Neural cell (in vitro differentiated cells): Measurements from ENCODE around the gene MRPS15. TPM values are rescaled to one million over a fixed set of nuclear protein-coding genes. Genes with fewer than 3 reads are reported as not detected.

ENCODE experiments used
- H2AFZ ChIP-seq: fragments of 200-600, 300-800 bp; sonication (generic), shearing (Covaris generic); 2 replicates; pipeline ENCODE4 v1.6.0; 2014; ENCODE audit warnings: low read depth, mild to moderate bottlenecking, antibody characterized with exemption, low read length, moderate library complexity
- H3F3A ChIP-seq: fragments of 200-600 bp; shearing (Covaris generic); 2 replicates; pipeline ENCODE4 v1.6.1; 2016; ENCODE audit warnings: mild to moderate bottlenecking, moderate library complexity, mixed read lengths, antibody characterized with exemption, low read length; ENCODE audit not compliant: insufficient read depth, poor library complexity, severe bottlenecking
- H3K27ac ChIP-seq: fragments of 200-600, 300-800 bp; sonication (generic), shearing (Covaris generic); 2 replicates; pipeline ENCODE4 v1.5.1; 2014; ENCODE audit warnings: mild to moderate bottlenecking, low read length, moderate library complexity
- H3K27me3 ChIP-seq: fragments of 300-800, 200-600 bp; sonication (generic), shearing (Covaris generic); 2 replicates; pipeline ENCODE4 v1.6.0; 2014; ENCODE audit warnings: mild to moderate bottlenecking, low read depth, low read length, moderate library complexity; ENCODE audit not compliant: insufficient read depth
- H3K36me3 ChIP-seq: fragments of 300-800, 200-600 bp; sonication (generic), shearing (Covaris generic); 2 replicates; pipeline ENCODE4 v1.5.1; 2014; ENCODE audit warnings: mild to moderate bottlenecking, antibody characterized with exemption, low read length, moderate library complexity; ENCODE audit not compliant: insufficient read depth
- H3K4me2 ChIP-seq: fragments of 300-800, 200-600 bp; sonication (generic), shearing (Covaris generic); 2 replicates; pipeline ENCODE4 v1.6.0; 2014; ENCODE audit warnings: mild to moderate bottlenecking, low read length
- H3K4me3 ChIP-seq: fragments of 300-800, 200-600 bp; sonication (generic), shearing (Covaris generic); 2 replicates; pipeline ENCODE4 v1.5.1; 2014; ENCODE audit warnings: mild to moderate bottlenecking, low read length, moderate library complexity
- H3K79me2 ChIP-seq: fragments of 200-600 bp; shearing (Covaris generic); replicated peaks from 2 replicates; pipeline ENCODE4 v1.6.0; 2014; ENCODE audit warnings: mild to moderate bottlenecking, low read length, moderate library complexity; ENCODE audit not compliant: insufficient read depth
- H3K9ac ChIP-seq: fragments of 300-800, 200-600 bp; sonication (generic), shearing (Covaris generic); 2 replicates; pipeline ENCODE4 v1.6.1; 2016; ENCODE audit warnings: mild to moderate bottlenecking, low read length, mixed read lengths
- H3K9me2 ChIP-seq: fragments of 200-600 bp; shearing (Covaris generic); 2 replicates; pipeline ENCODE4 v1.6.1; 2016; ENCODE audit warnings: mild to moderate bottlenecking, low read length, mixed read lengths; ENCODE audit not compliant: insufficient read depth
- H3K9me3 ChIP-seq: fragments of 200-600, 300-800 bp; sonication (generic), shearing (Covaris generic); 2 replicates; pipeline ENCODE4 v1.6.1; 2016; ENCODE audit warnings: mild to moderate bottlenecking, mixed run types, low read length, moderate library complexity, mixed read lengths
- H4K20me1 ChIP-seq: fragments of 200-600 bp; shearing (Covaris generic); 2 replicates; pipeline ENCODE4 v1.6.1; 2016; ENCODE audit warnings: mild to moderate bottlenecking, mixed run types; ENCODE audit not compliant: insufficient read depth
- CTCF ChIP-seq: fragments of 450-650 bp; IDR thresholded peaks from 2 replicates; pipeline ENCODE4 v1.5.1; 2014; ENCODE audit warnings: antibody characterized with exemption, mild to moderate bottlenecking, moderate library complexity; ENCODE audit not compliant: poor library complexity, severe bottlenecking
- EP300 ChIP-seq: fragments of 450-650 bp; conservative IDR thresholded peaks from 2 replicates; pipeline ENCODE4 v1.6.1; 2014; ENCODE audit warnings: antibody characterized with exemption, mild to moderate bottlenecking, moderate library complexity; ENCODE audit not compliant: poor library complexity, severe bottlenecking
- EZH2 ChIP-seq: fragments of 200-600, 300-800 bp; shearing (Covaris generic), sonication (generic); IDR thresholded peaks from 2 replicates; pipeline ENCODE4 v1.6.1; 2014; ENCODE audit warnings: antibody characterized with exemption, low read length, borderline replicate concordance, mild to moderate bottlenecking; ENCODE audit not compliant: insufficient read depth, poor library complexity, severe bottlenecking
- MXI1 ChIP-seq: fragments of 450-650 bp; conservative IDR thresholded peaks from 2 replicates; pipeline ENCODE4 v1.6.1; 2014; ENCODE audit warnings: antibody characterized with exemption, mild to moderate bottlenecking; ENCODE audit not compliant: poor library complexity, severe bottlenecking
- POLR2AphosphoS5 ChIP-seq: IDR thresholded peaks from 2 replicates; pipeline ENCODE4 v1.6.1; 2012
- RAD21 ChIP-seq: fragments of 450-650 bp; conservative IDR thresholded peaks from 2 replicates; pipeline ENCODE4 v1.6.1; 2014; ENCODE audit warnings: antibody characterized with exemption, mild to moderate bottlenecking, moderate library complexity
- REST ChIP-seq: IDR thresholded peaks from 2 replicates; pipeline ENCODE4 v1.6.1; 2012; ENCODE audit warnings: borderline replicate concordance
- SMC3 ChIP-seq: fragments of 450-650 bp; conservative IDR thresholded peaks from 2 replicates; pipeline ENCODE4 v1.6.1; 2014; ENCODE audit warnings: antibody characterized with exemption, mild to moderate bottlenecking, moderate library complexity; ENCODE audit not compliant: poor library complexity
- TAF1 ChIP-seq: IDR thresholded peaks from 2 replicates; pipeline ENCODE4 v1.6.1; 2012; ENCODE audit warnings: low read depth
- polyA plus RNA-seq: library from polyadenylated mRNA; depleted of rRNA; stranded (reverse); fragments of >200 nt; gene quantifications from 2 replicates; pipeline ENCODE4 v1.2.3, GENCODE V29; 2014

The MRPS15 gene
- polyA plus RNA-seq, 1 donor from 2014 or later: 65.6 TPM

GRCh38 chr1:36456391-36456928 lies 7.7 kb downstream of the MRPS15 start:
- Histone ChIP-seq H3K4me3 (no peak overlapping the region), H3K9ac (no peak overlapping the region), H3K27ac (no peak overlapping the region), H2AFZ (no peak overlapping the region), H3K27me3 (no peaks in the 10 kb centered on the region), H3K79me2 (no peaks in the 10 kb centered on the region), H3K9me2 (no peaks in the 10 kb centered on the region), H3K36me3 (no peaks in the 10 kb centered on the region), H3K4me2 (no peak overlapping the region), H3K9me3 (no peaks in the 10 kb centered on the region), H4K20me1 (no peaks in the 10 kb centered on the region), H3F3A (no peaks in the 10 kb centered on the region)
- TF ChIP-seq EP300 (no peak), RAD21 (no peak), MXI1 (no peak), REST (no peak), TAF1 (no peak), EZH2 (no peak), POLR2AphosphoS5 (no peak), SMC3 (no peak), CTCF (no peak)

GRCh38 chr1:36455386-36455785 lies 8.8 kb downstream of the MRPS15 start:
- no peak overlapping the region for H2AFZ ChIP-seq
- H3K9me2 ChIP-seq: no peaks in the 10 kb centered on the region
- no peaks in the 10 kb centered on the region for H3K9me3 ChIP-seq
- H3F3A ChIP-seq: no peaks in the 10 kb centered on the region
- no peaks in the 10 kb centered on the region for H4K20me1 ChIP-seq
- H3K79me2 ChIP-seq: no peaks in the 10 kb centered on the region
- H3K36me3 ChIP-seq: no peaks in the 10 kb centered on the region
- no peak overlapping the region for H3K9ac ChIP-seq
- no peak overlapping the region for H3K4me3 ChIP-seq
- no peaks in the 10 kb centered on the region for H3K27me3 ChIP-seq
- TF ChIP-seq MXI1 (no peak), REST (no peak), SMC3 (no peak), EZH2 (no peak), CTCF (no peak), EP300 (no peak), POLR2AphosphoS5 (no peak), RAD21 (no peak), TAF1 (no peak)
- no peak overlapping the region for H3K4me2 ChIP-seq
- no peak overlapping the region for H3K27ac ChIP-seq
